ENCODE data around the gene RAPGEF2.

DNA sequence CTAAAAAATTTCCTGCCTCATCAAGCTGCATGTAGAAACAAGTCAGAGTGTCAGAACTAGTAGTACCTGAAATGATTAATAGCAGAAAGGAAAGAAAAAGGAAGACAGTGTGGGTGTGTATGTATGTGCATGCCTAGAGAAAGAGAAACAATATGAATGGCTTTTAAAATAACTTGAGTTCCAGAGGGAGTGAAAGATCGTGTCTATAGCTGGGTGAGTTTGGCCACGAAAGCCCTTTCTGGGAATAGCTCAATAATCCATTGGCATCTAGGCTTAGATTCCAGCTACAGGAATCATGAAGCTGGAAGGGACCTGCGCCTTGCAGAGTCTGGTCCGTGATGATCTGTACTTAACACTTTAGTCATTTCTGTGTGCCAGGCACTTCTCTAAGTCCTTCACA, 195.6 kb downstream of the RAPGEF2 start:
- TF ChIP-seq ZNF207 (IDR thresholded peaks at IDR 0.05; ENCODE audit: borderline replicate concordance): no peak
- no peak for TF ChIP-seq POLR2A (IDR thresholded peaks at IDR 0.05; ENCODE audit: low read depth, low read length)
- TF ChIP-seq, protein P1, sequence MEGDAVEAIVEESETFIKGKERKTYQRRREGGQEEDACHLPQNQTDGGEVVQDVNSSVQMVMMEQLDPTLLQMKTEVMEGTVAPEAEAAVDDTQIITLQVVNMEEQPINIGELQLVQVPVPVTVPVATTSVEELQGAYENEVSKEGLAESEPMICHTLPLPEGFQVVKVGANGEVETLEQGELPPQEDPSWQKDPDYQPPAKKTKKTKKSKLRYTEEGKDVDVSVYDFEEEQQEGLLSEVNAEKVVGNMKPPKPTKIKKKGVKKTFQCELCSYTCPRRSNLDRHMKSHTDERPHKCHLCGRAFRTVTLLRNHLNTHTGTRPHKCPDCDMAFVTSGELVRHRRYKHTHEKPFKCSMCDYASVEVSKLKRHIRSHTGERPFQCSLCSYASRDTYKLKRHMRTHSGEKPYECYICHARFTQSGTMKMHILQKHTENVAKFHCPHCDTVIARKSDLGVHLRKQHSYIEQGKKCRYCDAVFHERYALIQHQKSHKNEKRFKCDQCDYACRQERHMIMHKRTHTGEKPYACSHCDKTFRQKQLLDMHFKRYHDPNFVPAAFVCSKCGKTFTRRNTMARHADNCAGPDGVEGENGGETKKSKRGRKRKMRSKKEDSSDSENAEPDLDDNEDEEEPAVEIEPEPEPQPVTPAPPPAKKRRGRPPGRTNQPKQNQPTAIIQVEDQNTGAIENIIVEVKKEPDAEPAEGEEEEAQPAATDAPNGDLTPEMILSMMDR (IDR thresholded peaks at IDR 0.05 in 2 of 3, conservative IDR thresholded peaks at IDR 0.05 in 1 of 3; ENCODE audit: control insufficient read depth in 2 of 3, extremely low read depth in 1 of 3, insufficient read depth in 1 of 3, low read depth in 3 of 3, low read length in 3 of 3): no peak
- no peak for TF ChIP-seq SREBF2 (IDR thresholded peaks at IDR 0.05; ENCODE audit: low read length)
- no peak for TF ChIP-seq YY1 (IDR thresholded peaks at IDR 0.05; ENCODE audit: low read depth, low read length)
